GM21360 (cell line): ENCODE results near the gene MPG.

Source experiments
- ATAC-seq: cut with Tn5 transposase; IDR thresholded peaks from one replicate; pipeline ENCODE4 v1.9.1; 2021; ENCODE audit warnings: mild to moderate bottlenecking, moderate library complexity; ENCODE audit not compliant: unreplicated experiment

MPG gene

GRCh38 chr16:83060-83603, 5.1 kb downstream of the MPG start:
- no peak for ATAC-seq

GRCh38 chr16:83781-84615, 6.0 kb downstream of the MPG start:
- no peak for ATAC-seq

- ATAC-seq = peak; percentile 55
Observed at GRCh38 chr16:84718-85406, 6.8 kb downstream of the MPG start.

GRCh38 chr16:85407-85782, 7.4 kb downstream of the MPG start:
- ATAC-seq = no peak

- ATAC-seq = no peak
Observed at GRCh38 chr16:85865-86264, 7.8 kb downstream of the MPG start.

- ATAC-seq = no peak
Observed at GRCh38 chr16:86483-86952, 8.5 kb downstream of the MPG start.

GRCh38 chr16:88613-89012, 10.6 kb downstream of the MPG start:
- no peak for ATAC-seq

GRCh38 chr16:89391-90302, 11.6 kb downstream of the MPG start:
- ATAC-seq = no peak

- no peak for ATAC-seq
Observed at GRCh38 chr16:91484-91883, 13.5 kb downstream of the MPG start.

GRCh38 chr16:92431-93339, 14.7 kb downstream of the MPG start:
- no peak for ATAC-seq

- no peak for ATAC-seq
Observed at GRCh38 chr16:94918-95265, 16.9 kb downstream of the MPG start.

- no peak for ATAC-seq
Observed at GRCh38 chr16:96935-97381, 18.9 kb downstream of the MPG start.

GRCh38 chr16:97822-98221, 19.8 kb downstream of the MPG start:
- no peak for ATAC-seq

- ATAC-seq = no peak
Observed at GRCh38 chr16:100989-101388, 23.0 kb downstream of the MPG start.

- ATAC-seq = no peak
Observed at GRCh38 chr16:101586-101985, 23.6 kb downstream of the MPG start.

- no peak for ATAC-seq
Observed at GRCh38 chr16:102060-102855, 24.2 kb downstream of the MPG start.

GRCh38 chr16:104355-104754, 26.3 kb downstream of the MPG start:
- ATAC-seq = no peak

GRCh38 chr16:104928-105327, 26.9 kb downstream of the MPG start:
- no peak for ATAC-seq

- ATAC-seq = no peak
Observed at GRCh38 chr16:105521-105920, 27.5 kb downstream of the MPG start.
